A549 (cell line): ENCODE measurements around the gene PDHA2. TPM values are rescaled to one million over a fixed set of nuclear protein-coding genes. Genes with fewer than 3 reads are reported as not detected.

Source experiments
- ATAC-seq, 2 experiments: fragments of 200-7000 bp in 1 of 2; fragments of >200 bp in 1 of 2; cut with Nextera tagmentation in 1 of 2; cut with Tn5 transposase in 1 of 2; 3 replicates each; pipeline versions ENCODE4 v1.8.0 to v1.9.1; 2018 to 2020; ENCODE audit warnings: mild to moderate bottlenecking in 1 of 2, moderate library complexity in 1 of 2
- CTCF ChIA-PET: fragments of 300-600 bp; sonication (Branson Sonifier 250); formaldehyde crosslinking; extraction: SDS; loops from one replicate; lab custom pipeline; 2021; ENCODE audit warnings: antibody characterized with exemption, inconsistent platforms; lab: Yijun Ruan, JAX
- POLR2A ChIA-PET: fragments of 350-600 bp; formaldehyde crosslinking; extraction: SDS; loops from one replicate; lab custom pipeline; 2021; ENCODE audit warnings: antibody characterized with exemption, inconsistent platforms; lab: Yijun Ruan, JAX
- DNase-seq, 2 experiments: peaks; one replicate each; pipeline versions ENCODE4 v3.0.0 to v3.0.0-alpha.2; 2011 to 2016; ENCODE audit warnings: low read depth in 1 of 2, low spot score in 1 of 2
- FAIRE-seq: peaks from 2 replicates; lab custom pipeline; 2011; peaks lifted over from hg19 to GRCh38; lab: Jason Lieb, UNC
- H3K27ac ChIP-seq, 2 experiments: fragments of >200 bp; sonication (Bioruptor Twin); formaldehyde crosslinking; 3 replicates each; pipeline ENCODE4 v1.5.1; 2016 to 2017
- H3K4me1 ChIP-seq: fragments of >200 bp; sonication (Bioruptor Twin); formaldehyde crosslinking; 3 replicates; pipeline ENCODE4 v1.6.1; 2016
- H3K4me2 ChIP-seq: fragments of >200 bp; sonication (Bioruptor Twin); formaldehyde crosslinking; 3 replicates; pipeline ENCODE4 v1.6.1; 2016
- H3K4me3 ChIP-seq: fragments of >200 bp; sonication (Bioruptor Twin); formaldehyde crosslinking; 3 replicates; pipeline ENCODE4 v1.5.1; 2016
- H3K9me3 ChIP-seq: fragments of >200 bp; sonication (Bioruptor Twin); formaldehyde crosslinking; 3 replicates; pipeline ENCODE4 v1.6.1; 2016
- BHLHE40 ChIP-seq: IDR thresholded peaks from 2 replicates; pipeline ENCODE4 v1.6.1; 2012; ENCODE audit warnings: low read depth, low read length, inconsistent platforms
- CBX2 ChIP-seq: fragments of 200-600 bp; sonication (generic); IDR thresholded peaks from 2 replicates; pipeline ENCODE4 v1.6.1; 2016; ENCODE audit warnings: low read depth, mild to moderate bottlenecking, borderline replicate concordance
- CBX8 ChIP-seq: fragments of 200-600 bp; sonication (generic); IDR thresholded peaks from 2 replicates; pipeline ENCODE4 v1.6.1; 2016
- CHD4 ChIP-seq: fragments of 200-600 bp; sonication (generic); IDR thresholded peaks from 2 replicates; pipeline ENCODE4 v1.6.1; 2016; ENCODE audit warnings: antibody characterized with exemption, mild to moderate bottlenecking, borderline replicate concordance
- EHF ChIP-seq: fragments of 250-450 bp; sonication (Bioruptor Pico); IDR thresholded peaks from 2 replicates; pipeline ENCODE4 v1.5.0; 2020; ENCODE audit warnings: mild to moderate bottlenecking
- EP300 ChIP-seq, 2 experiments: fragments of >200 bp; sonication (Bioruptor Twin); formaldehyde crosslinking; IDR thresholded peaks; 2 replicates in 1 of 2; 3 replicates in 1 of 2; pipeline ENCODE4 v1.6.1; 2016 to 2017
- ESRRA ChIP-seq: fragments of 150-350 bp; IDR thresholded peaks from 2 replicates; pipeline ENCODE4 v1.6.1; 2014; ENCODE audit warnings: mild to moderate bottlenecking, low read length, borderline replicate concordance
- GATA3 ChIP-seq: IDR thresholded peaks from 2 replicates; pipeline ENCODE4 v1.6.1; 2012; ENCODE audit warnings: borderline replicate concordance
- HEYL ChIP-seq: fragments of 250-450 bp; sonication (Bioruptor Pico); IDR thresholded peaks from 2 replicates; pipeline ENCODE4 v1.8.0; 2021; ENCODE audit warnings: mild to moderate bottlenecking, moderate library complexity
- HOXA7 ChIP-seq: fragments of 250-450 bp; sonication (Bioruptor Pico); IDR thresholded peaks from 2 replicates; pipeline ENCODE4 v1.5.0; 2020; ENCODE audit warnings: mild to moderate bottlenecking, moderate library complexity
- KDM5A ChIP-seq: fragments of 200-600 bp; sonication (generic); IDR thresholded peaks from 2 replicates; pipeline ENCODE4 v1.6.1; 2016; ENCODE audit warnings: antibody characterized with exemption, mild to moderate bottlenecking
- MAZ ChIP-seq: fragments of 150-350 bp; IDR thresholded peaks from 2 replicates; pipeline ENCODE4 v1.6.1; 2014; ENCODE audit warnings: antibody characterized with exemption, low read depth, low read length, borderline replicate concordance
- MYC ChIP-seq: IDR thresholded peaks from 2 replicates; pipeline ENCODE4 v1.6.1; 2012; ENCODE audit warnings: mild to moderate bottlenecking, inconsistent platforms, low read length, improper control_type of control experiment, borderline replicate concordance
- NR3C1 ChIP-seq: fragments of >200 bp; sonication (Bioruptor Twin); formaldehyde crosslinking; IDR thresholded peaks from 3 replicates; pipeline ENCODE4 v1.6.1; 2017
- PHF8 ChIP-seq: fragments of 200-600 bp; sonication (generic); IDR thresholded peaks from 2 replicates; pipeline ENCODE4 v1.6.1; 2016; ENCODE audit warnings: low read depth, mild to moderate bottlenecking, antibody characterized with exemption, moderate library complexity, borderline replicate concordance
- POLR2AphosphoS2 ChIP-seq: conservative IDR thresholded peaks from 2 replicates; pipeline ENCODE4 v1.6.1; 2012; ENCODE audit warnings: low read length, improper control_type of control experiment, inconsistent platforms
- RCOR1 ChIP-seq: fragments of 150-350 bp; IDR thresholded peaks from 2 replicates; pipeline ENCODE4 v1.6.1; 2014; ENCODE audit warnings: antibody characterized with exemption, low read length, low read depth
- RNF2 ChIP-seq: fragments of 200-600 bp; sonication (generic); IDR thresholded peaks from 2 replicates; pipeline ENCODE4 v1.6.1; 2016; ENCODE audit warnings: low read depth, mild to moderate bottlenecking, antibody characterized with exemption, moderate library complexity, borderline replicate concordance
- SREBF2 ChIP-seq: fragments of 450-650 bp; IDR thresholded peaks from 2 replicates; pipeline ENCODE4 v1.6.1; 2014; ENCODE audit warnings: mild to moderate bottlenecking, moderate library complexity
- ZFP36 ChIP-seq: fragments of 450-650 bp; IDR thresholded peaks from 2 replicates; pipeline ENCODE4 v1.6.1; 2014; ENCODE audit warnings: borderline replicate concordance; ENCODE audit not compliant: partially characterized antibody
- ZNF302 ChIP-seq: fragments of 250-450 bp; sonication (Bioruptor Pico); IDR thresholded peaks from 2 replicates; pipeline ENCODE4 v1.9.0; 2021; ENCODE audit warnings: inconsistent platforms, mild to moderate bottlenecking, moderate library complexity
- WGBS: methylation state at CpG from one replicate; pipeline ENCODE4 v1.1.6; 2017; ENCODE audit errors: missing lambda C conversion rate; 5-methylcytosine and 5-hydroxymethylcytosine counted together
- polyA minus RNA-seq: library from RNA; depleted of rRNA, polyadenylated mRNA; stranded (reverse); fragments of >200 nt; gene quantifications from 2 replicates; pipeline ENCODE4 v1.2.3, GENCODE V29; 2011; rRNA and poly(A)+ RNA removed
- polyA plus RNA-seq, 4 experiments: library from polyadenylated mRNA; depleted of rRNA in 3 of 4; stranded (reverse); fragments of >200 nt; fragmentation: RNase III in 1 of 4; extraction: RNeasy Plus Mini Kit Qiagen cat#74134 plus additional on column Dnase treatment in 1 of 4; gene quantifications; 2 replicates in 3 of 4; 3 replicates in 1 of 4; pipeline ENCODE4 v1.2.3, GENCODE V29; 2011 to 2017
- TF ChIP-seq, protein P1 (sequence below): IDR thresholded peaks from 2 replicates; pipeline ENCODE4 v1.6.1; 2012
- TF ChIP-seq, protein P2 (sequence below): IDR thresholded peaks from 2 replicates; pipeline ENCODE4 v1.6.1; 2012; ENCODE audit warnings: low read depth, borderline replicate concordance
- TF ChIP-seq, protein P3 (sequence below): fragments of 450-650 bp; IDR thresholded peaks from 2 replicates; pipeline ENCODE4 v1.6.1; 2014; ENCODE audit warnings: antibody characterized with exemption
- TF ChIP-seq, protein P4 (sequence below): fragments of 150-350 bp; IDR thresholded peaks from 2 replicates; pipeline ENCODE4 v1.6.1; 2014; ENCODE audit warnings: low read depth, mild to moderate bottlenecking, low read length
- TF ChIP-seq, protein P5 (sequence below): fragments of >200 bp; sonication (Bioruptor Twin); formaldehyde crosslinking; IDR thresholded peaks from 2 replicates; pipeline ENCODE4 v1.6.1; 2016

The PDHA2 gene
- polyA plus RNA-seq (2011; rRNA removed) (not detected in 2 replicates), polyA plus RNA-seq (2017; fragmentation: RNase III; extraction: RNeasy Plus Mini Kit Qiagen cat#74134 plus additional on column Dnase treatment) (not detected in 3 replicates), polyA minus RNA-seq (not detected in 2 replicates)
- polyA plus RNA-seq (2012; cell fraction: cytosol; rRNA removed): not detected in 2 replicates
- not detected in 2 replicates for polyA plus RNA-seq (2012; cell fraction: nucleus; rRNA removed)

DNA sequence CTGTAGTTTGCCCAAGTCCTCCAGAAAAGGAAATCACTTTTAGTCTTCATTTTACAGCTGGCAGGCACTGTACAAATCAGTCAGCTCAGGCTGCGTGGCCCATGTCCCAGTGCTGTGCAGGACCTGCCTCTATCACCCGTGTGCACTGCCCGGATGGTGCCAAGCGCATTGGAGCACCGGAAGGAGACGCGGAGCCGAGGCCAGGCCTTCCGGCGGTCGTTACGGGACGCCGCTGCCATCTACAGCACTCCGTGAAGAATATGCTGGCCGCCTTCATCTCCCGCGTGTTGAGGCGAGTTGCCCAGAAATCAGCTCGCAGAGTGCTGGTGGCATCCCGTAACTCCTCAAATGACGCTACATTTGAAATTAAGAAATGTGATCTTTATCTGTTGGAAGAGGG lies at the start of gene PDHA2:
Gene PDHA2, plus strand, starts transcription at position 203 of the 400 bp plus-strand sequence. Its CDS starts 58 bp downstream, at position 261.
- CTCF ChIA-PET: interaction anchor here (1.4 kb wide), 1 partner anchor 9 kb away, joined by 3 read pairs; no protein-coding TSS in a partner anchor
- POLR2A ChIA-PET: no interaction called here
- no peak within 1 kb of the TSS for H3K4me2 ChIP-seq
- no peak within 1 kb of the TSS for H3K4me3 ChIP-seq
- 85% methylated on average over 17 of the region's 22 CpGs for WGBS
- no peaks in the 10 kb centered on the region for H3K9me3 ChIP-seq
- FAIRE-seq (no peak), ATAC-seq (no peak), DNase-seq (no peak)
- no peak within 1 kb of the TSS for H3K27ac ChIP-seq
- no peaks in the 10 kb centered on the region for H3K4me1 ChIP-seq
- no peak for TF ChIP-seq CBX2
- no peak for TF ChIP-seq ZFP36
- no peak for TF ChIP-seq MYC
- TF ChIP-seq, protein P1, sequence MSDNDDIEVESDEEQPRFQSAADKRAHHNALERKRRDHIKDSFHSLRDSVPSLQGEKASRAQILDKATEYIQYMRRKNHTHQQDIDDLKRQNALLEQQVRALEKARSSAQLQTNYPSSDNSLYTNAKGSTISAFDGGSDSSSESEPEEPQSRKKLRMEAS: no peak
- TF ChIP-seq EHF (CRISPR knock-in tag): no peak
- TF ChIP-seq CBX8: no peak
- TF ChIP-seq ZNF302: no peak
- TF ChIP-seq BHLHE40: no peak
- TF ChIP-seq, protein P2, sequence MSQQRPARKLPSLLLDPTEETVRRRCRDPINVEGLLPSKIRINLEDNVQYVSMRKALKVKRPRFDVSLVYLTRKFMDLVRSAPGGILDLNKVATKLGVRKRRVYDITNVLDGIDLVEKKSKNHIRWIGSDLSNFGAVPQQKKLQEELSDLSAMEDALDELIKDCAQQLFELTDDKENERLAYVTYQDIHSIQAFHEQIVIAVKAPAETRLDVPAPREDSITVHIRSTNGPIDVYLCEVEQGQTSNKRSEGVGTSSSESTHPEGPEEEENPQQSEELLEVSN: no peak
- TF ChIP-seq RNF2: no peak
- TF ChIP-seq SREBF2: no peak
- no peak for TF ChIP-seq HEYL (CRISPR knock-in tag)
- TF ChIP-seq, protein P3, sequence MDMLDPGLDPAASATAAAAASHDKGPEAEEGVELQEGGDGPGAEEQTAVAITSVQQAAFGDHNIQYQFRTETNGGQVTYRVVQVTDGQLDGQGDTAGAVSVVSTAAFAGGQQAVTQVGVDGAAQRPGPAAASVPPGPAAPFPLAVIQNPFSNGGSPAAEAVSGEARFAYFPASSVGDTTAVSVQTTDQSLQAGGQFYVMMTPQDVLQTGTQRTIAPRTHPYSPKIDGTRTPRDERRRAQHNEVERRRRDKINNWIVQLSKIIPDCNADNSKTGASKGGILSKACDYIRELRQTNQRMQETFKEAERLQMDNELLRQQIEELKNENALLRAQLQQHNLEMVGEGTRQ: no peak
- no peak for TF ChIP-seq HOXA7 (CRISPR knock-in tag)
- no peak for TF ChIP-seq ESRRA

DNA sequence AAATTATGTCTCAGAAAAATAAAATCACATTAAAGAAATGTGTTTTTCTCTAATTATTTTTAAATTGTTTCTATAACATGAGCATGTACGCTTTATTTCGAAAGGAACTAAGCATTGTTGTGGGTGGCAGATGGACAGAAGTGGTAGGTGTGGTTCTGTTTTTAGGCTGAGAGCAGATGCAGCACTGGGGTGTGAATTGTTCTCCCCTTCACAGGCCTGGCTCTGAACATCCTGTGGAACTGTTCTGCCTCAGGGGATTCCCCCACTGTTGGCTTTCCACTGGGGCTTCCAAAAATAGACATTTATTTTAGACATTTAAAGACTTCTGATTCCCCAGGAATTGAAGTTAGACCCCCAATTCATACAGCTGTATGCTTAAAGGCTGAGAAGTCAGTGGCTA lies 41.9 kb upstream of the PDHA2 start:
- H3K4me3 ChIP-seq: no peak overlapping the region
- FAIRE-seq (no peak), DNase-seq (no peak), ATAC-seq (no peak)
- WGBS: 70% methylated on average over 2 of the region's 2 CpGs
- POLR2A ChIA-PET: no interaction called here
- no peaks in the 10 kb centered on the region for H3K4me1 ChIP-seq
- H3K9me3 ChIP-seq: no peaks in the 10 kb centered on the region
- H3K27ac ChIP-seq: no peak overlapping the region
- TF ChIP-seq POLR2AphosphoS2 (no peak), RCOR1 (no peak), EP300 (IDR thresholded peaks at IDR 0.05) (no peak), BHLHE40 (no peak), CHD4 (no peak), PHF8 (no peak), GATA3 (no peak), HOXA7 (CRISPR knock-in tag) (no peak), KDM5A (no peak), NR3C1 (no peak), MAZ (no peak)
- TF ChIP-seq, protein P4, sequence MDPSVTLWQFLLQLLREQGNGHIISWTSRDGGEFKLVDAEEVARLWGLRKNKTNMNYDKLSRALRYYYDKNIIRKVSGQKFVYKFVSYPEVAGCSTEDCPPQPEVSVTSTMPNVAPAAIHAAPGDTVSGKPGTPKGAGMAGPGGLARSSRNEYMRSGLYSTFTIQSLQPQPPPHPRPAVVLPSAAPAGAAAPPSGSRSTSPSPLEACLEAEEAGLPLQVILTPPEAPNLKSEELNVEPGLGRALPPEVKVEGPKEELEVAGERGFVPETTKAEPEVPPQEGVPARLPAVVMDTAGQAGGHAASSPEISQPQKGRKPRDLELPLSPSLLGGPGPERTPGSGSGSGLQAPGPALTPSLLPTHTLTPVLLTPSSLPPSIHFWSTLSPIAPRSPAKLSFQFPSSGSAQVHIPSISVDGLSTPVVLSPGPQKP: no peak
- TF ChIP-seq, protein P5, sequence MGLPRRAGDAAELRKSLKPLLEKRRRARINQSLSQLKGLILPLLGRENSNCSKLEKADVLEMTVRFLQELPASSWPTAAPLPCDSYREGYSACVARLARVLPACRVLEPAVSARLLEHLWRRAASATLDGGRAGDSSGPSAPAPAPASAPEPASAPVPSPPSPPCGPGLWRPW: no peak
- TF ChIP-seq, protein P1: no peak
- TF ChIP-seq, protein P2: no peak
- no peak overlapping the region for H3K4me2 ChIP-seq
- CTCF ChIA-PET: no interaction called here
